Hematopoietic multipotent progenitor cell (in vitro differentiated cells): ENCODE results near the gene RABL6. TPM values are rescaled to one million over a fixed set of nuclear protein-coding genes. Genes with fewer than 3 reads are reported as not detected.

Experiments
- DNase-seq, 3 donors: peaks; one replicate each; pipeline ENCODE4 v3.0.0-alpha.2; 2011 to 2015; ENCODE audit warnings: low read depth in 2 of 3, low spot score in 2 of 3
- total RNA-seq: library from RNA; depleted of rRNA; stranded (reverse); fragments of >200 nt; gene quantifications from one replicate; pipeline ENCODE4 v1.2.3, GENCODE V29; 2012

Gene RABL6
- total RNA-seq, 1 donor = 66.8 TPM

DNA sequence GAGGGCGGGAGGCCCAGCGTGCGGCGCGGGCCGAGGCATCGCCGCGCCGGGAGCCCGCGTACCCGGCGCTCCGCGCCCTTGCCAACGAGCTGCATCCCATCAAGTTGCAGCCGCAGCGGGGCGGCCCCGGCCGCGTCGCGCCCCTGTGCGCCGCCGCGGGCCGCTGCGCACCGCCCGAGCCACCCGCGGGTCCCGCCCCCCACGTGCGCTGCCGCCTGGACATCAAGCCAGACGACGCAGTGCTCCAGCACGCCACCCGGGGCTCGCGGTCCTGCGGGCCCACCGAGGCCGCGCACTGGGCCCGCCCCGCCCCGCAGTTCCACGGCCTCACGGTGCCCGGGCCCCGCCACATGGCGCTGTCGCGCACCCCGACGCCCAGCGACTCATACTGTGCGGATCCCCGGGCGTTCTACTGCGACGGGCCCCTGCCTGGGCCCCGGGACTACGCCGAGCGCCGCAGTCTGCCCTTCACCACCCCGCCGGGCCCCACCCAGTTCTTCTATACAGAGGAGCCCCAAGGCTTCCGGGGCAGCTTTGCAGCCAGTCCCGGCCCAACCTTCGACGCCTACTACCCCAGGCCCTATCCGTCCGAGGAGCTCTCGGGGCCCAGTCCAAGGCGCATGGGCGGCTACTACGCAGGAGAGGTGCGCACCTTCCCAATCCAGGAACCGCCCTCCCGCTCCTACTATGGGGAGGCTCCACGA is 37.2 kb downstream of the RABL6 start:
- DNase-seq = no peak

DNA sequence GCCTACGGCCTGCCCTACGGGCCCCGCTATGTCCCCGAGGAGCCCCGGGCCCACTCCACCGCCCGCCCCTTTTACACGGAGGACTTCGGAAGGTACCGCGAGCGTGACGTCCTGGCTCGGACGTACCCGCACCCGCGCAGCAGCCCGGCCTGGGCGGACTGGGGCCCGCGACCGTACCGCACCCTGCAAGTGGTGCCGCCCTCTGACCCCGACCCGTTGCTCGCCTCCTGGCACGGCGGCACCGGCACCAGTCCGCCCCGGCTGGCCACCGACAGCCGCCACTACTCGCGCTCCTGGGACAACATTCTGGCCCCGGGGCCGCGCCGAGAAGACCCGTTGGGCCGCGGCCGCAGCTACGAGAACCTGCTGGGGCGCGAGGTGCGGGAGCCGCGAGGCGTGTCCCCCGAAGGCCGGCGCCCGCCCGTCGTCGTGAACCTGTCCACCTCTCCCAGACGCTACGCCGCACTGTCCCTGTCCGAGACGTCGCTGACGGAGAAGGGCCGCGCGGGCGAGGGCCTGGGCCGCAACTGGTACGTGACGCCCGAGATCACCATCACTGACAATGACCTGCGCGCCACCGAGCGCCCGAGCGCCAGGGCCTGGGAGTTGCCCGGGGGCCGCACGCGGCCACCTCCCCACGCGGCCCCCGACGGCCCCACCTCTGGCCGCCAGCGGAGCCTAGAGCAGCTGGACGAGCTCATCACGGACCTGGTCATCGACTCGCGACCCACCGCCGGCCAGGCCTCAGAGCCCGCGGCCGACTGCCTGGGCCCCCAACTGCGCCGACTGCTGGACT is 37.9 kb downstream of the RABL6 start:
- DNase-seq = no peak

DNA sequence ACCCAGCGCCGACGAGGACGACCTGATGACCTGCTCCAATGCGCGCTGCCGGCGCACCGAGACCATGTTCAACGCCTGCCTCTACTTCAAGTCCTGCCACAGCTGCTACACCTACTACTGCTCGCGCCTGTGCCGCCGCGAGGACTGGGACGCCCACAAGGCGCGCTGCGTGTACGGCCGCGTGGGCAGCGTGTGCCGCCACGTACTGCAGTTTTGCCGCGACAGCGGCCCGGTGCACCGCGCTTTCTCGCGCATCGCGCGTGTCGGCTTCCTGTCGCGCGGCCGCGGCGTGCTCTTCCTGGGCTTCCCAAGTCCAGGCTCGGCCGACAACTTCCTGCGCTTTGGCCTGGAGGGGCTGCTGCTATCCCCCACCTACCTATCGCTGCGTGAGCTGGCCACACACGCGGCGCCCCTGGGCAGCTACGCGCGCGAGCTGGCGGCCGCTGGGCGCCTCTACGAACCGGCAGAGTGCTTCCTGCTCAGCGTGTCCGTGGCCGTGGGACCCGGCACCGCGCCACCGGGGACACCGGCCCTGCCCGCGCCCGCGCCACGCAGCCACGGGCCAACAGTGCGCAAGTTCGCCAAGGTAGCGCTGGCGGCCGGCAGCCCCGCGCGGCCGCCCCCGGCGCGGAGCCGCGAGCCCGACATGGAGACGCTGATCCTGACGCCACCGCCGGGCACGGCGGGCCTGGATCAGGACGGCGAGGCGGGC is 38.8 kb downstream of the RABL6 start:
- DNase-seq = no peak

DNA sequence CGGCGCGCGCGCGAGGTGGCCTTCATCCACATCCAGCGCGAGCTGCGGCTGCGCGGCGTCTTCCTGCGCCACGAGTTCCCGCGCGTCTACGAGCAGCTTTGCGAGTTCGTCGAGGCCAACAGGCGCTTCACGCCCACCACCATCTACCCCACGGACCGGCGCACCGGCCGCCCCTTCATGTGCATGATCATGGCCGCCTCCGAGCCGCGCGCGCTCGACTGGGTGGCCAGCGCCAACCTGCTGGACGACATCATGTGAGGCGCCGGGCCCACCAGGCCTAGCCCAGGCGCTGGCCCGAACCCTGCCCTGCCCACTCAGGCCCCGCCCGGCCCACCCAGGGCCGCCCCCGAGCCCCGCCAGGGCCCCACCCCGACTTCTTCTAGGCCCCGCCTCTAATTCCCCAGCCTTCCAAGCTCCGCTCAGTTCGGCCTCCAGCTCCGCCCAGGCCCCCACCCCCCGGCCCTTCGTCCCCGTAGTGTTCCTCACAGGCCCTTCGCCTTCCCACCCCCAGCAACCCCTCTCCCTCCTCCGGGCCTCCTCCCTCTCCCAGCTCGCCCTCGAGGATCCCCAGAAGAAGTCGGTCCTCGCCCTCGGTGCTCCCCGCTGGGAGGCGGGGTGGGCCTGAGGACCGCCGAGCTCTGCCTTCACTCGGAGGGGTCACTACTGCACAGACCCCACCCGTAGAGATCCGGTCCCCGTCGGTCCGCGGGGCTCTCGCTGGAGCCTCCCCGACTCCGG is 39.5 kb downstream of the RABL6 start:
- DNase-seq = no peak

DNA sequence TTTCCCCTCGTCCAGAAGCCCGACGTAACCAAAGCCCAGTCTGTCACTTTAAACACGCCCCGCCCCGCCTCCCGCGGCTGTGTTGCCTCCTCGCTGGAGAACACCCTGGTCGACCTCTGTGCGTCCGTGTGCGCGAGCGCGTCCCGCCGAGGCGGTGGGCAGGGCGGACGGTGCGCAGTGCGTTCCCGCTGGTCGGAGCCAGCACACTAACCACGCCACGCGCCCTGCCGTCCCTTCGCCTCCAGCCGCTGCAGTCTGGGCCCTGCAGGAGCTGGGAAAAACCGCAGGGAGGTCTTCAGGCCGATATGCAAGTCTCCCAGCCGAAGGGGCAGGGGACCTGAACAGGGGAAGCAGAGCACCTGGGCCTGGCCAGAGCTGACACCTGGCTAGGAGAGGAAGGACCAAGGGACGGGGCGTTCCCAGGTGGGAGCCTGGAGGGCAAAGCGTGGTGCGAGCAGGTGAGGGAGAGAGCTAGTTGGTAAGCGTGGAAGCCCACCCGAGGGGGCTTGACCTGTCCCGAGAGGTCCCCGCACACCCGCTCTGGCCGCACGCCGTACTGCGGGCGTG is 40.2 kb downstream of the RABL6 start:
- peak in 1 of 3 donors; percentile 52 for DNase-seq

DNA sequence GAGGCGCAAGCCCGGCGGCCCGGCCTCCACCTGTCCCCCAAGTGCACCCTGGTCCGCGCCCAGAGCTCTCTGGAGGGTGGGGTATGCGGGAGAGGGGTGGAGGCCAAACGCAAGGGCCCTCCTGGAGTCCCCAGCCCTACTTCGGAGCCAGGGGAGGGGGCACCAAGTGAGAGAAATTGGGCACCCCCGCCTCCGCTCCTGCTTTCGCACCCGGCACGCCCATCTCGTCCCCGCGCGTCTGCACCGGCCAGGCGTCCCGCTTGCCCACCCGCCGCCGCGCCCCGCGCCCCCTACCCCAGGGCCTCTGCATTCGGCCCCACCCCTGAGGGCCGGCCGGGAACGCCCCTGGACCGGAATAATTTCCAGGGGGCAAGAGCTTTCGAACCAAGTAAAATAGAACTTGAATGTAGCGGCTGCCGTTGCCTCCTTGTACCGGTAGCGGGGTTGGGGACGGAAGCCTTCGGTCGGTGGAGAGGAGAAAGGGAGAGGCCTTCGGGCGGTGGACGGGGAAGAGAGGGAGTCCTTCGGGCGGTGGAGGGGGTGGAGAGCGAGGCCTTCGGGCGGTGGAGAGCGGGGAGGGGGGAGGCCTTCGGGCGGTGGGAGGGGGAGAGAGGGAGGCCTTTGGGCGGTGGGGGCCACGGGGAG is 40.8 kb downstream of the RABL6 start:
- DNase-seq = peak in 1 of 3 donors; percentile 57

DNA sequence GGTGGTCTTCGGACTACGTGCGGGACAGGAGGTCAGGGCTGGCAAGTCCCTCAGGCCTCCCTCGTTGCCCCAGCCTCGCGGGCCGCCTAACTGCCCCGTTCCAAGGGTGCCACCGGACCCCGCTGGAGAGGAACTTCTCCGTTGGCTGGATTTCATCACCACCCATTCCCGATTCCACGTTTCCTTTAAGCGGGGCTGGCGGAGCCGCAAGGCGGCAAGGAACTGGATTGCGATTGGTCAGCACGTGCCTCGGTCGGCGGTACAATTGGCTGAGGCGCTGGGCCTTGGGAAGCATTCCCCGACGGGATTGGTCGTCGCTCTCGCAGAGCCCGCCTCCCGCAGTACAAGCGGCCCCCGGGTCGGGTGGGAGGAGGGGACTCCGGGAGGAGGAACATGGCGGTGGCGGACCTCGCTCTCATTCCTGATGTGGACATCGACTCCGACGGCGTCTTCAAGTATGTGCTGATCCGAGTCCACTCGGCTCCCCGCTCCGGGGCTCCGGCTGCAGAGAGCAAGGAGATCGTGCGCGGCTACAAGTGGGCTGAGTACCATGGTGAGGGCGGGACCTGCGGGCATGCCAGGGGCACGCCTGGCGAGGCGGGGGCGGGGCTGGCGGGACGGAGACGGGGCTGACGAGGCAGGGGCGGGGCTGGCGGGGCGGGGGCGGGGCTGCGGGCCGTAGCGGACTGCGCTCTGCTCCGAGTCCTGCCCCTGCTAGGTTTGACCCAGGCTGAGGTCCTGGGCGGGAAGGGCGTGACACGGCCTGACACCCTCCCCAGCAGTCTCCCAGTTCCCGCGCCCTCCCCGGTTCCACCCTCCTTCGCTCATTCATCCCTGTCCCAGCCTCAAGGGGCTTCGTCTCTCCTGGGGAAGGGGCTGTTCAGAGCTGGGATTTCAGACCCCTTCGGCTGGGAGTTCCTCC is 41.6 kb downstream of the RABL6 start, which contains the start of gene PHPT1:
TSS of gene PHPT1 (plus strand) at position 372 of the 922 bp plus-strand sequence. CDS start at position 394, 22 bp downstream.
- DNase-seq = peak; percentile 90 to 98 (median 97)

DNA sequence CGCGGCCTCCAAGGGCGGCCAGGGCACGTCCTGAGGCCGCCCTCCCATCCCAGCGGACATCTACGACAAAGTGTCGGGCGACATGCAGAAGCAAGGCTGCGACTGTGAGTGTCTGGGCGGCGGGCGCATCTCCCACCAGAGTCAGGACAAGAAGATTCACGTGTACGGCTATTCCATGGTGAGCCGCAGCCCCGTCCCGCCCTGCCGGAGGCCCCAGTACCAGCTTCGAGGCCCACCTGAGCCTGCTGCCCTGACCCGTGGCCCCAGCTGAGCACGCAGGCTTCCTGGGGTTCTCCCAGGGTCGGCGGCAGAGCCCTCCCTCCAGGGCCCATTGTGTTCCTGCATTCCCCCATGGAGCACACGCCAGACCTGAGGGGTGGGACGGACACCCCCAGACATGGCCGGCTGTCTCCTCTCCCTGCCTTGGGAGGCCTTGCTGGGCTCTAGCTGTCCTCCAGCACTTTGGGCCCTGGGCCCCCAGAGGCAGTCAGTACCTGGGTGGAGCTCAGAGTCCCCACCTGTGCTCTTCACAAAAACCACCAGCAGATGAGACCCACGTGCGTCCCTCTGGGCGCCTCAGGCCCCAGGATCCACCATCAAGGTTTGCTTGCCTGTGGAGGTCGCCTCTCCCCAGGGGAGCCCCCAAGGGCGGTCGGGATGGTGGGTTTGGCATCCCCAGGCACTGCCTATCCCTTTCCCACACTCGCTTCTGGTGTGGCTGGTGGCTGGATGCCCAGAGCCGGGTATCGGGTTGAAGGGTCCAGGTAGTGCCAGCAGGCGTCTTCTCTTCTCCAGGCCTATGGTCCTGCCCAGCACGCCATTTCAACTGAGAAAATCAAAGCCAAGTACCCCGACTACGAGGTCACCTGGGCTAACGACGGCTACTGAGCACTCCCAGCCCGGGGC is 42.5 kb downstream of the RABL6 start:
- DNase-seq = no peak

DNA sequence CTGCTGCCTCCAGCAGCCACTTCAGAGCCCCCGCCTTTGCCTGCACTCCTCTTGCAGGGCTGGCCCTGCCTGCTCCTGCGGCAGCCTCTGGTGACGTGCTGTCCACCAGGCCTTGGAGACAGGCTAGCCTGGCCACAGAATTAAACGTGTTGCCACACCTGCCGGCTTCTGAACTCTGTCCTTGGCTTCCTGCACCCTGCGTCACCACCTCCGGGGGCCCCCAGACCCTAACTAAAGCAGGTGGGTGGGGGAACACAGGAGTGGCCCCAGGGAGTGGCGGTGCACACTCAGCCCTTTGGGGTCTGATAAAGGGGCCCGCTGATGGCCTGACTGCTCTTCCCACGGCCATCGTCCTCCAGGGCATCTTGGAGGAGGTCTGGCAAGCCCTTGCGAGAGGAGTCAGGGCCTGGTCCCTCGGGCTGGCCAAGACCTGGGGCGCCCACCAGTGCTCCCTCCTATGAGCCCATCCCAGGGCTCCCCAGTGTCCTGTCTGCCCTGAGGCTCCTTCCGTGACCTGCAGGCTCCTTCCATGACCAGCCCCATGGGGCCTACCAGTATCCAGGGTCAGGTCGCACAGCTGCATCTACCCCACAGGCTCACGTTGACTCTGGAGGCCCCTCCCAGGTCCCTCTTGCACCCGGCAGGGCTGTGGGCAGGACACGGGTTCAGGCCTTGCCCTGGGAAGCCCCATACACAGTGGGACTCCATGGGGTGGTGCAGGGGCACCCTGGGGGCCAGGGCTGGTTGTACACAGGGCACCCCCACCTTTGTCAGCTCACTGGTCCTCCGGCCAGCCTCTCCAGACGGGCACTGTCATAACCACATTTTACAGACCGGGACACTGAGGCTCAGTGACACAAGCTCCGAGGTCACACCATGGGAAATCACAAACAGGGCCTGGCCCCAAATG is 43.4 kb downstream of the RABL6 start:
- DNase-seq = no peak

DNA sequence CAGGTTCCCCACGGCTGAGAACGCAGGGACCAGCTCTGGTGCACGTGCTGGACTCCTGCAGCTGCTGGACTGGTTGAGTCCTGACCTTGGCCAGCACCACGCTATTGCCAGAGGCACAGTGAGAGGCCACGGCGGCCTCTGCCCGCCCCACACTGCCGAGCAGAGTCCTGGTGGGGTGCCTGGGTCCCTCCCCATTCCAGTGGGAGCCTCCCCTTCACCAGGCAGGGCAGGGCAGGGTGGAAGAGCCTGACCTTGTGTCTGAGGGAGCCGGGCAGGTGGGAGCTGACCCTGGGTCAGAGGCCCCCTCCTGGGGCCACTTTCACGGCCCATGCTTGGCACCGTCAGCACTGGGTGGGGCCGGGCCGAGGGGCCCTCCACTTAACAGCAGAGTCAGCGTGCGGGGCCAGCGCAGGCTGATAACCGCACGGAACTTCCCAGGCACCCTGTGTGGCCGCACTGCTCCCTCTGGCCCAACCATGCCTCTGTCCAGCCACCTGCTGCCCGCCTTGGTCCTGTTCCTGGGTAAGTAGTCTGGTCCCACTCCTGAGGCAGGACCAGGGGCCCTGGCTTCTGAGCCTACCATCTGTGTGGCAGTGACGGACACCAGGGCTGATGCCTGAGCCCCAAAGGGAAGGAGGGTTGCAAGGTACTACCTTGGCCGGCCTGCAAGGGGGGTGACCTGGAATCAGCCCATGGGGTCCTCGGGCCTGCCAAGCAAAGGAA is 44.4 kb downstream of the RABL6 start, which contains the start of gene MAMDC4:
TSS of gene MAMDC4 (plus strand) at position 406 of the 723 bp plus-strand sequence. CDS start at position 477, 71 bp downstream.
- DNase-seq = no peak

DNA sequence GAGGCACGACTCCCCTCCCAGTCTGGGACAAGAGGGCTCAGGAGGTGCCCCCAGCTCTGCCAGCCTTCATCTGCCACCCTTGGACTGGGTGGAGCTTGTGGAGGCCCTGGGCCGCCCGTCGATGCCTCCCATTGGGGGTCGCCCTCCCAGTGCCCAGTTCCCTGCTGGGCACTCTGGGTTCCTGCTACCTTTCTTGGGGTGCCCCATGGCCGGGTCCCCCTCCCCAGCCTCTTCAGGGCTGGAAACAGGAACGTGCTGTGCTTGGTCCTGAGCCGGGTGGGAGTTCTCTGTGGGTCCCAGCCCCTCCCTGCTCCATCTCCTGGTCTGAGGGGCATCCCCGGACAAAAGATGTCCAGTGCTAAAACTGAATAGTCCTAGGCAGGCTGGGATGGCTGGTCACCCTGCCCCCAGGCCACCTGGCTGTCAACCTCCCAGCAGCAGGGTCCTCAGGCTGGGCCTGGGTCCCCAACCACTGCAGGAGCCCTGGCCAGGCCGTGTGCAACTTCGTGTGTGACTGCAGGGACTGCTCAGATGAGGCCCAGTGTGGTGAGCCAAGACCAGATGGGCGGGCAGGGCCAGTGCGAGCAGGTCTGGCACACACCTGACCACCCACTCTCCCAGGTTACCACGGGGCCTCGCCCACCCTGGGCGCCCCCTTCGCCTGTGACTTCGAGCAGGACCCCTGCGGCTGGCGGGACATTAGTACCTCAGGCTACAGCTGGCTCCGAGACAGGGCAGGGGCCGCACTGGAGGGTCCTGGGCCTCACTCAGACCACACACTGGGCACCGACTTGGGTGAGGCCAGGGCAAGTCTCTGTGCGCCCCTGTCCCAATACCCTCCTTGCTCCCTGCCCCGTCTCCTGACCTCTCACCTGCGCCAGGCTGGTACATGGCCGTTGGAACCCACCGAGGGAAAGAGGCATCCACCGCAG is 45.2 kb downstream of the RABL6 start:
- DNase-seq = no peak

DNA sequence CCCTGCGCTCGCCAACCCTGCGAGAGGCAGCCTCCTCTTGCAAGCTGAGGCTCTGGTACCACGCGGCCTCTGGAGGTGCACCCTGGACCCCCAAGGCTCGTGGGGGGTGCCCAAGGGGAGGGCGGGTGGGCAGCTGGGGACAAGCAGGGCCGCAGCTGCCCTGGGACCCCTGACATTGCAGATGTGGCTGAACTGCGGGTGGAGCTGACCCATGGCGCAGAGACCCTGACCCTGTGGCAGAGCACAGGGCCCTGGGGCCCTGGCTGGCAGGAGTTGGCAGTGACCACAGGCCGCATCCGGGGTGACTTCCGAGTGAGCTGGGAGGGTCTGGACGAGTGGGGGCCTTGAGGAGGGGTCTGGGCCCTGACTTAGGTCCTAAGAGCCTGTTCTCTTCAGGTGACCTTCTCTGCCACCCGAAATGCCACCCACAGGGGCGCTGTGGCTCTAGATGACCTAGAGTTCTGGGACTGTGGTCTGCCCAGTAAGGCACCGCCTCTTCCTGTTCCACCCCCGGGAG is 45.9 kb downstream of the RABL6 start:
- no peak for DNase-seq

DNA sequence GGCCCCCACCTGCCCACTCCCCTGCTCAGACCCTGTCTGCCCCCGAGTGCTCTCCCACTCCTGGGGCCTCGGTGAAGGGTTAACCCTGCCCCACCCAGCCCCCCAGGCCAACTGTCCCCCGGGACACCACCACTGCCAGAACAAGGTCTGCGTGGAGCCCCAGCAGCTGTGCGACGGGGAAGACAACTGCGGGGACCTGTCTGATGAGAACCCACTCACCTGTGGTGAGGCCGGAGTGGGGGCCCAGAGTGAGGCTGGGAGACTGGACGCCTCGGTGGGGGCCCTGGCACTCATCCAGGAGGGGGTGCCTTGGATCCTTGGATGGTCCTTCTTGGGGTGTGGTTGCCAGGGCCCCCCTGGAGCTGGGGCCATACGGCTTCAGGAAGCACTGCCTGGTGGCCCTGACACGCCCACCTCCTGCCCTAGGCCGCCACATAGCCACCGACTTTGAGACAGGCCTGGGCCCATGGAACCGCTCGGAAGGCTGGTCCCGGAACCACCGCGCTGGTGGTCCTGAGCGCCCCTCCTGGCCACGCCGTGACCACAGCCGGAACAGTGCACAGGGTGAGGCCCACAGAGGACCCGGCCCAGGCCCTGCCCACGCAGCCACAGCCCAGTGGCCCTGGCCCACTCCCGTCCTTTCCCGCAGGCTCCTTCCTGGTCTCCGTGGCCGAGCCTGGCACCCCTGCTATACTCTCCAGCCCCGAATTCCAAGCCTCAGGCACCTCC is 46.5 kb downstream of the RABL6 start:
- no peak for DNase-seq
